Measurements from ENCODE around the gene PLPP2. TPM values are rescaled to one million over a fixed set of nuclear protein-coding genes. Genes with fewer than 3 reads are reported as not detected.

Gene PLPP2
- total RNA-seq (28.7 TPM), polyA plus RNA-seq (ENCODE audit: insufficient read depth, low read depth, low replicate concordance) (5.8 TPM)
- long read RNA-seq, donor 1, partial matches to known transcripts: 0 of 2 reads
- long read RNA-seq, donor 1, other reads (novel, unspliced or antisense): 0 of 2 reads
- long read RNA-seq, donor 2, partial matches to known transcripts: 0 of 1 reads
- long read RNA-seq, donor 2, other reads (novel, unspliced or antisense): 0 of 1 reads
- long read RNA-seq, donor 3, partial matches to known transcripts: 0 of 2 reads
- long read RNA-seq, donor 3, other reads (novel, unspliced or antisense): 0 of 2 reads
- long read RNA-seq, donor 4, partial matches to known transcripts: 0 of 1 reads
- long read RNA-seq, donor 4, other reads (novel, unspliced or antisense): 0 of 1 reads
- long read RNA-seq, donor 5: 0 reads
- long read RNA-seq, donor 6, transcript PLPP2-203 (6 exons, 1,383 nt): major isoform, 6 of 6 reads
- long read RNA-seq, donor 6, partial matches to known transcripts: 0 of 6 reads
- long read RNA-seq, donor 6, other reads (novel, unspliced or antisense): 0 of 6 reads
- long read RNA-seq, donor 7, transcript PLPP2-203 (6 exons, 1,383 nt): major isoform, 10 of 12 reads
- long read RNA-seq, donor 7, partial matches to known transcripts: 1 of 12 reads
- long read RNA-seq, donor 7, other reads (novel, unspliced or antisense): 0 of 12 reads
- long read RNA-seq, donor 8, partial matches to known transcripts: 0 of 1 reads
- long read RNA-seq, donor 8, other reads (novel, unspliced or antisense): 0 of 1 reads
- long read RNA-seq, donor 9: 0 reads
- long read RNA-seq, donor 10, partial matches to known transcripts: 0 of 4 reads
- long read RNA-seq, donor 10, other reads (novel, unspliced or antisense): 0 of 4 reads

DNA sequence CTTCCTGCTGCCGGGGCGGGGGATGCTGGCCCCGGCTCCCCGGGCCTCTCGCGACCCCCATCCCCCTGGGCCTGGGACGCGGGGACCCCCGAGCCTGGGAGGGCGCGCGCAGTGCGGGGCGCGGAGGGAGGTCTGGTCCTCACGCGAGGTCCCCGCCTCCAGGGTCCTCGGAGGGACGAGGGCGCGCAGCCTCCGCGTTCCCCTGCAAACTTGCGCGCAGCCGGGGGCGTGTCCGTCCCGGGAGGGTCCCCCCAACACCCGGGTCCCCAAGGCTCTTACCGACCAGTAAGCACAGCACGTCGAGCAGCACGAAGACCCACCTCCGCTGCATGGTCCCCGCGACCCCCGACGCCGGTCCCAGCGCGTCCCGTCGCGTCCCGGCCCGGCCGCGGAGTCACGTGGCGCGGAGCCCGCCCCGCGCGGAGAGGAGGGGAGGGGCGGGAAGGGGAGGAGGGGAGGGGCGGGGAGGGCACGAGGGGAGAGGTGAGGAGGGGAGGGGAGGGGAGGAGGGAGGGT, at the start of gene PLPP2:
TSS of gene PLPP2 (minus strand) at position 398 of the 516 bp plus-strand sequence. CDS start at position 331, 67 bp downstream.
- intact Hi-C loops (cut with DNase I): no loop called here
- H3K4me1 ChIP-seq (ENCODE audit: control insufficient read depth in 2 of 3, insufficient read depth in 2 of 3, low read depth in 1 of 3, low read length in 3 of 3): peaks cover 0 to 6% (median 0%) of the 10 kb centered on the region in 3 donors
- TF ChIP-seq, protein P1, sequence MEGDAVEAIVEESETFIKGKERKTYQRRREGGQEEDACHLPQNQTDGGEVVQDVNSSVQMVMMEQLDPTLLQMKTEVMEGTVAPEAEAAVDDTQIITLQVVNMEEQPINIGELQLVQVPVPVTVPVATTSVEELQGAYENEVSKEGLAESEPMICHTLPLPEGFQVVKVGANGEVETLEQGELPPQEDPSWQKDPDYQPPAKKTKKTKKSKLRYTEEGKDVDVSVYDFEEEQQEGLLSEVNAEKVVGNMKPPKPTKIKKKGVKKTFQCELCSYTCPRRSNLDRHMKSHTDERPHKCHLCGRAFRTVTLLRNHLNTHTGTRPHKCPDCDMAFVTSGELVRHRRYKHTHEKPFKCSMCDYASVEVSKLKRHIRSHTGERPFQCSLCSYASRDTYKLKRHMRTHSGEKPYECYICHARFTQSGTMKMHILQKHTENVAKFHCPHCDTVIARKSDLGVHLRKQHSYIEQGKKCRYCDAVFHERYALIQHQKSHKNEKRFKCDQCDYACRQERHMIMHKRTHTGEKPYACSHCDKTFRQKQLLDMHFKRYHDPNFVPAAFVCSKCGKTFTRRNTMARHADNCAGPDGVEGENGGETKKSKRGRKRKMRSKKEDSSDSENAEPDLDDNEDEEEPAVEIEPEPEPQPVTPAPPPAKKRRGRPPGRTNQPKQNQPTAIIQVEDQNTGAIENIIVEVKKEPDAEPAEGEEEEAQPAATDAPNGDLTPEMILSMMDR (IDR thresholded peaks at IDR 0.05; ENCODE audit: borderline replicate concordance, extremely low read depth, insufficient read depth): no peak
- H3K27ac ChIP-seq (ENCODE audit: low read depth in 2 of 2, low read length in 2 of 2): peak within 1 kb of the TSS; percentile 34 to 47
- H3K36me3 ChIP-seq (ENCODE audit: control insufficient read depth in 2 of 3, insufficient read depth in 3 of 3, low read length in 3 of 3): no peaks in the 10 kb centered on the region
- H3K4me3 ChIP-seq (ENCODE audit: low read length in 3 of 3): no peak within 1 kb of the TSS
- no peaks in the 10 kb centered on the region for H3K9me3 ChIP-seq (ENCODE audit: control insufficient read depth in 2 of 3, insufficient read depth in 1 of 3, low read length in 3 of 3)
- no peak within 1 kb of the TSS for H3K9ac ChIP-seq (ENCODE audit: low read length in 3 of 3)
- DNase-seq (peak in 2 of 5 donors; percentile 25 to 65), FAIRE-seq (no peak)
- peaks cover 12% of the 10 kb centered on the region for H3K27me3 ChIP-seq (ENCODE audit: control insufficient read depth, insufficient read depth, low read length)

DNA sequence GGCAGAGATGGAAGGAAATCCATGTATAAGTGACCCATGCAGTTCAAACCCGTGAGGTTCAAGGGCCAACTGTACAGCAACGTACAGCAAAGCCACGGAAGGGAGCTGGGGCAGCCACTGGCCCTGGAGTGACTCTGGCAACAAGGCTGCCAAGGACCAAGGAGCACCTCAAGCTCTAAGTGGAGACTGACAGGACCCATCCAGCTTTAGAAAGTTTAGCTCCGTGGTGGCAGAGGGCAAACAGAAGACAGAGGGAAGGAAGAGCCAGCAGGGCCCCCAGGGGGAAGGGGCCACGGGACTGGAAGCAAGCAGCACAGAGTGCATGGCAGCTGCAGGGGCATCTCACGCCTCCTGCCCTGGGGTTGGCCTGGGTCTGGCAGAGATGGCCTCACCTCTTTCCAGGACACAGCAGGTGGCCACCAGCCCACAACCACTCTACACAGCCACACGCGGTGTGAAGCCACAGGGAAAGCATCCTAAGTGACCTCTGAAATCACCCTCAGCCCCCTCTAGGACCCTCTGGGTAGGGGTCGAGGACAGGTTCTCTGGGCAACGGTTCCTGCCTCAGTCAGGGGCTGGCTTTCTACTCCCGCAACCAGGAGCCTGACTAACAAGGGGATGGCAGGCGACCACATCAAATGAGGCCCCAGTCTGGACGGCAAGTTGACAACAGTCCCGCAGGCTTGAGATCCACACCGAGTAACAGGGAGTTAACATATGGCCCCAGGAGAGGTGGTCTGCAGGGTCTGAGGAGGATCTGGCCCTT, 49.6 kb upstream of the PLPP2 start:
- Histone ChIP-seq H3K9me3 (ENCODE audit: control insufficient read depth in 2 of 3, insufficient read depth in 1 of 3, low read length in 3 of 3) (no peaks in the 10 kb centered on the region), H3K27me3 (ENCODE audit: control insufficient read depth, insufficient read depth, low read length) (no peaks in the 10 kb centered on the region), H3K36me3 (ENCODE audit: control insufficient read depth in 2 of 3, insufficient read depth in 3 of 3, low read length in 3 of 3) (peaks cover 0 to 2% (median 0%) of the 10 kb centered on the region in 3 donors), H3K4me1 (ENCODE audit: control insufficient read depth in 2 of 3, insufficient read depth in 2 of 3, low read depth in 1 of 3, low read length in 3 of 3) (peaks cover 0 to 29% (median 13%) of the 10 kb centered on the region in 3 donors), H3K4me3 (ENCODE audit: low read length in 3 of 3) (peak overlapping the region in 1 of 3 donors; percentile 13), H3K27ac (ENCODE audit: low read depth in 2 of 2, low read length in 2 of 2) (no peak overlapping the region), H3K9ac (ENCODE audit: low read length in 3 of 3) (no peak overlapping the region)
- intact Hi-C loops (cut with DNase I): no loop called here
- TF ChIP-seq, protein P1 (IDR thresholded peaks at IDR 0.05; ENCODE audit: borderline replicate concordance, extremely low read depth, insufficient read depth): no peak
- FAIRE-seq (no peak), DNase-seq (no peak)

DNA sequence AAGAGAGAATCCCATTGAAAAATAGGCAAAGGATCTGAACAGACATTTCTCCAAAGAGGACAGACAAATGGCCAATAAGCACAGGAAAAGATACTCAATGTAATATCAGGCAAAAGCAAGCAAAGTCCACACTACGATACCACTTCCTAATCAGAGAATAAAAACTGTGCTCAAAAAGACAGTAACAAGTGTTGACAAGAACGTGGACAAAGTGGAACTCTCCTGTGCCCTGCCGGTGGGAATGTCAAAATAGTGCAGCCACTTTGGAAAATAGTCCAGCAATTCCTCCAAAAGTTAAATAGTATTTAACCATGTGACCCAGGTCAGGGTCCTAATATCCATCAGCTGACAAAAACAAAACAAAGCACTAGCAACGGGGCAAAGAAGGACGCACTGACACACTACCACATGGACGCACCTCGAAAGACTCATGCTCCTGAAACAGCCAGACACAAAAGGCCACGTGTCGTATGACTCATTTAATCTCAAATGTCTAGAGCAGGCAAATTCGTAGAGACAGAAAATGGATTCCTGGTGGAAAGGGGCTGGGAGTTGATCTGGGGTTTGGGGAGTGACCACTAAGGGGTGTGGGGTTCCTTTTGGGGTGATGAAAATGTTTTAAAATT, 48.2 kb upstream of the PLPP2 start:
- H3K36me3 ChIP-seq (ENCODE audit: control insufficient read depth in 2 of 3, insufficient read depth in 3 of 3, low read length in 3 of 3): peaks cover 0 to 6% (median 2%) of the 10 kb centered on the region in 3 donors
- no peak for FAIRE-seq
- H3K9me3 ChIP-seq (ENCODE audit: control insufficient read depth in 2 of 3, insufficient read depth in 1 of 3, low read length in 3 of 3): no peaks in the 10 kb centered on the region
- H3K27me3 ChIP-seq (ENCODE audit: control insufficient read depth, insufficient read depth, low read length): no peaks in the 10 kb centered on the region
- DNase-seq: no peak
- H3K9ac ChIP-seq (ENCODE audit: low read length in 3 of 3): no peak overlapping the region
- intact Hi-C loops (cut with DNase I): no loop called here
- no peak overlapping the region for H3K4me3 ChIP-seq (ENCODE audit: low read length in 3 of 3)
- TF ChIP-seq, protein P1 (IDR thresholded peaks at IDR 0.05; ENCODE audit: borderline replicate concordance, extremely low read depth, insufficient read depth): no peak
- H3K4me1 ChIP-seq (ENCODE audit: control insufficient read depth in 2 of 3, insufficient read depth in 2 of 3, low read depth in 1 of 3, low read length in 3 of 3): peaks cover 0 to 29% (median 13%) of the 10 kb centered on the region in 3 donors
- H3K27ac ChIP-seq (ENCODE audit: low read depth in 2 of 2, low read length in 2 of 2): no peak overlapping the region
